ENCODE measurements around the gene PLG.

DNA sequence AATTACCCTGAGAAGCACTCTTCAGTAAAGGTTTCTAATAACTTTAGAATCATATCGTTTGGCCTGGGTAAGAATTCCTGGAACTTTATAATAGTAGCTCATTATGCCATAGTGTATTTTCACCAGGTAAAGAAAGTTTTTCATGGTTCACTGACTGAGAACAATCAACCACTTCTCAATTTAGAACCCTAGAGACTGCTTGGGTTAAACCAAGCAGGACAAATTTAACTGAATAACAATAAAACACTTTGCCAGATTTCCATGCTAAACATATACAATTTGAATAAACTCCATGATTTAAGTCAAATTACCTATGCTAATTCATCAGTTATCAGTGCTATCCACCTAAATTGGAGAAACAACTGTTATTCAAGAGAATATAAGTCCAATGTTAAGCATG, 99.4 kb downstream of the PLG start:
- TF ChIP-seq, protein P1, sequence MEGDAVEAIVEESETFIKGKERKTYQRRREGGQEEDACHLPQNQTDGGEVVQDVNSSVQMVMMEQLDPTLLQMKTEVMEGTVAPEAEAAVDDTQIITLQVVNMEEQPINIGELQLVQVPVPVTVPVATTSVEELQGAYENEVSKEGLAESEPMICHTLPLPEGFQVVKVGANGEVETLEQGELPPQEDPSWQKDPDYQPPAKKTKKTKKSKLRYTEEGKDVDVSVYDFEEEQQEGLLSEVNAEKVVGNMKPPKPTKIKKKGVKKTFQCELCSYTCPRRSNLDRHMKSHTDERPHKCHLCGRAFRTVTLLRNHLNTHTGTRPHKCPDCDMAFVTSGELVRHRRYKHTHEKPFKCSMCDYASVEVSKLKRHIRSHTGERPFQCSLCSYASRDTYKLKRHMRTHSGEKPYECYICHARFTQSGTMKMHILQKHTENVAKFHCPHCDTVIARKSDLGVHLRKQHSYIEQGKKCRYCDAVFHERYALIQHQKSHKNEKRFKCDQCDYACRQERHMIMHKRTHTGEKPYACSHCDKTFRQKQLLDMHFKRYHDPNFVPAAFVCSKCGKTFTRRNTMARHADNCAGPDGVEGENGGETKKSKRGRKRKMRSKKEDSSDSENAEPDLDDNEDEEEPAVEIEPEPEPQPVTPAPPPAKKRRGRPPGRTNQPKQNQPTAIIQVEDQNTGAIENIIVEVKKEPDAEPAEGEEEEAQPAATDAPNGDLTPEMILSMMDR (IDR thresholded peaks at IDR 0.05) = no peak
- TF ChIP-seq POLR2A (IDR thresholded peaks at IDR 0.05) = no peak
